ENCODE data around the gene RBM26.

RBM26 gene

DNA sequence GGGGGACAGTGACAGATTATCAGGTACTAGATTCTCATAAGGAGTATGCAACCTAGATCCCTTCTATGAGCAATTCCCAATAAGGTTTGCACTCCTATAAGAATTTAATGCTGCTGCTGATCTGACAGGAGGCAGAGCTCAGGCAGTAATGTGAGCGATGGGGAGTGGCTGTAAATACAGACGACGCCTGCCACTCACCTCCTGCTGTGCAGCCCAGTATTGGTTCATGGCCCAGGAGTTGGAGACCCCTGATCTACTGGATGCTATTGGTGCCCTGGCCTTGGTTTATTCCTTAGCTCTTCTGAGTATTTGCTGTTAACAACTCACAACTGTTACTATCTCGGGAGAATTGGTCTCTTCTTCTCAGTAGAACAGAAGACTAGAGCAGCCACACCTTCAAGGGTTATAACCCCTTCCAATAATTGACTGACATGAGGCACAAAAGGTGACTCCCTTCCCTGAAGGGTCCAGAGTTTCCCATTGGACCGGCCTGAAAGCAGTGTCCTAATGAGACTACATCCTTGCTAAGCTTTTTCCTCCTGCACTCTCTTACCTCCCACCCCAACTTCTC lies 35.0 kb upstream of the RBM26 start:
- Mint-ChIP-seq H3K27me3 (ENCODE audit: low read depth) (peaks cover 6% of the 10 kb centered on the region), H3K4me3 (no peak overlapping the region), H3K27ac (no peak overlapping the region), H3K9me3 (no peaks in the 10 kb centered on the region), H3K36me3 (ENCODE audit: low read depth) (no peaks in the 10 kb centered on the region), H3K4me1 (no peaks in the 10 kb centered on the region)
- TF ChIP-seq, protein P1, sequence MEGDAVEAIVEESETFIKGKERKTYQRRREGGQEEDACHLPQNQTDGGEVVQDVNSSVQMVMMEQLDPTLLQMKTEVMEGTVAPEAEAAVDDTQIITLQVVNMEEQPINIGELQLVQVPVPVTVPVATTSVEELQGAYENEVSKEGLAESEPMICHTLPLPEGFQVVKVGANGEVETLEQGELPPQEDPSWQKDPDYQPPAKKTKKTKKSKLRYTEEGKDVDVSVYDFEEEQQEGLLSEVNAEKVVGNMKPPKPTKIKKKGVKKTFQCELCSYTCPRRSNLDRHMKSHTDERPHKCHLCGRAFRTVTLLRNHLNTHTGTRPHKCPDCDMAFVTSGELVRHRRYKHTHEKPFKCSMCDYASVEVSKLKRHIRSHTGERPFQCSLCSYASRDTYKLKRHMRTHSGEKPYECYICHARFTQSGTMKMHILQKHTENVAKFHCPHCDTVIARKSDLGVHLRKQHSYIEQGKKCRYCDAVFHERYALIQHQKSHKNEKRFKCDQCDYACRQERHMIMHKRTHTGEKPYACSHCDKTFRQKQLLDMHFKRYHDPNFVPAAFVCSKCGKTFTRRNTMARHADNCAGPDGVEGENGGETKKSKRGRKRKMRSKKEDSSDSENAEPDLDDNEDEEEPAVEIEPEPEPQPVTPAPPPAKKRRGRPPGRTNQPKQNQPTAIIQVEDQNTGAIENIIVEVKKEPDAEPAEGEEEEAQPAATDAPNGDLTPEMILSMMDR (IDR thresholded peaks at IDR 0.05; ENCODE audit: unreplicated experiment in 3 of 3) = no peak

DNA sequence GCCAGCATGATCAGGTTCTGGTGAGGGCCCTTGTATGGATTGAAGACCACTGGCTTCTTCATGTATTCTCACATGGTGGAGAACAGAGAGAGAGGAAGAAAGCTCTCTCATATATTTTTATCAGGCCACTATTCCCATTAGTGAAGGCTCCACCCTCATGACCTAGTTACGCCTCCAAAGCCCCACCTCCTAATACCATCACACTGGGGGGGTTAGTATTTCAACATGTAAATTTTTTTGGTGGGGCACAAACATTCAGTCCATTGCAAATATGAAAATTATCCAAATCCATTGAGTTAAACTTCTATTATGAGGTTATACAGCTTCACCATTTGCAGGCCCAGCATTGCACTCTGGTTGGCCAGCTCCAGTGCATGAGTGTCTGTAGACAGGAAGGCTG lies 33.2 kb upstream of the RBM26 start:
- no peaks in the 10 kb centered on the region for H3K9me3 Mint-ChIP-seq
- no peaks in the 10 kb centered on the region for H3K4me1 Mint-ChIP-seq
- H3K4me3 Mint-ChIP-seq = no peak overlapping the region
- TF ChIP-seq, protein P1 (IDR thresholded peaks at IDR 0.05; ENCODE audit: unreplicated experiment in 3 of 3) = no peak
- no peak overlapping the region for H3K27ac Mint-ChIP-seq
- peaks cover 3% of the 10 kb centered on the region for H3K27me3 Mint-ChIP-seq (ENCODE audit: low read depth)
- no peaks in the 10 kb centered on the region for H3K36me3 Mint-ChIP-seq (ENCODE audit: low read depth)

DNA sequence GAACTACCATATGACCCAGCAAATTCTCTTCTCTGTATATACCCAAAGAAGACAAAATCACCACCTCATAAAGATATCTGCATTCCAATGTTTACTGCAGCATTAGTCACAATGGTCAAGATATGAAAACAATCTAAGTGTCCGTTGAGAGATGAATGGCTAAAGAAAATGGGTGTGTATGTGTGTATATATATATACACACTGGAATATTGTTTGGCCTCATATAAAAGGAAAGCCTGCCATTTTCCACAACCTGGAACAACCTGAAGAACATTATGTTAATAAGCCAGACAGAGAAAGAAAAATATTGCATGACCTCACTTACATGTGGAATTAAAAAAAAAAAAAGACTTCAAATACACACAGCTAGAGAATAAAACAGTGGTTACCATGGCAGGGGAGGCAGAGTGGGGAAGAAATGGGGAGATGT lies 29.5 kb upstream of the RBM26 start:
- H3K9me3 Mint-ChIP-seq = peaks cover 3% of the 10 kb centered on the region
- H3K27ac Mint-ChIP-seq = no peak overlapping the region
- no peaks in the 10 kb centered on the region for H3K27me3 Mint-ChIP-seq (ENCODE audit: low read depth)
- no peaks in the 10 kb centered on the region for H3K4me1 Mint-ChIP-seq
- TF ChIP-seq, protein P1 (IDR thresholded peaks at IDR 0.05; ENCODE audit: unreplicated experiment in 3 of 3) = no peak
- no peak overlapping the region for H3K4me3 Mint-ChIP-seq
- H3K36me3 Mint-ChIP-seq (ENCODE audit: low read depth) = no peaks in the 10 kb centered on the region

DNA sequence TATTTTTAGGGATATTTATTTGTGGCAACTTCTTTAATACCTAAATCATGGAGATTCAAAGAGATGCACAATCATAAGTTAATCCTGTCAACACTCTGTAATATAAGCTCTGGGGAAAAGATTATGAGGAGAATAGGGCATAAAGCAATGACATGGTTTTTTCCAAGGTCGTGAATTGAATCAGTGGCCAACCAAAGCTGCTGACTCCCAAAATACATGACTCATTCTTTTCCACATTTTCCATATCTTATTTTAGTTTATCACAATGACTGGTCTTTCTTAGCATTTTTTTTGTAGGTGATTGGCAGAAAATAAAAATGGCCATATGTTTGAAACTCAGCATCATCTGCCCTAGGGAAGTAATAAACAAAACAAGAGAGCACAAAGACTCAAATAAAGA lies 28.5 kb upstream of the RBM26 start:
- Mint-ChIP-seq H3K27ac (no peak overlapping the region), H3K27me3 (ENCODE audit: low read depth) (no peaks in the 10 kb centered on the region), H3K36me3 (ENCODE audit: low read depth) (no peaks in the 10 kb centered on the region), H3K4me1 (no peaks in the 10 kb centered on the region), H3K9me3 (peaks cover 4% of the 10 kb centered on the region), H3K4me3 (no peak overlapping the region)
- TF ChIP-seq, protein P1 (IDR thresholded peaks at IDR 0.05; ENCODE audit: unreplicated experiment in 3 of 3) = no peak

DNA sequence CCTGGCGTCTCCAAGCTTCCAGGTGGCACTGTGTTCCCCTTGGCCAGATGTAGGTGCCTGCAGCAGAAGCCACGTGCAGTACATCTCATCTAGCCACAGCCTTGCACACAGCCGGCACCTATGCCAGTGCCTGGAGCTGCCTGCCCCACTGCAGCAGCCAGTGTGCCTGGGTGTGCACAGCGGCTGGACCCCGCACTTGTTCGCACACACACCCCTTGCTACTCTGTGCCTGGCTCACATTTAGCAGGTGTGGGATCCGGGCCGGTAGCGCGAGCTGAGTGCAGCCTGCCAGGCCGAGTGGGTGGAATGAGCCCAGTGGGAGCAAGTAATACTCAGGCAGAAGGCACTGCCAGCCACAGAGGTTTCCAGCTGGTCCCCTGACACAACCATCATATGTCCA lies 26.9 kb upstream of the RBM26 start:
- Mint-ChIP-seq H3K4me1 (no peaks in the 10 kb centered on the region), H3K9me3 (peaks cover 4% of the 10 kb centered on the region), H3K27me3 (ENCODE audit: low read depth) (no peaks in the 10 kb centered on the region), H3K36me3 (ENCODE audit: low read depth) (no peaks in the 10 kb centered on the region), H3K27ac (no peak overlapping the region), H3K4me3 (no peak overlapping the region)
- TF ChIP-seq, protein P1 (IDR thresholded peaks at IDR 0.05; ENCODE audit: unreplicated experiment in 3 of 3) = no peak

DNA sequence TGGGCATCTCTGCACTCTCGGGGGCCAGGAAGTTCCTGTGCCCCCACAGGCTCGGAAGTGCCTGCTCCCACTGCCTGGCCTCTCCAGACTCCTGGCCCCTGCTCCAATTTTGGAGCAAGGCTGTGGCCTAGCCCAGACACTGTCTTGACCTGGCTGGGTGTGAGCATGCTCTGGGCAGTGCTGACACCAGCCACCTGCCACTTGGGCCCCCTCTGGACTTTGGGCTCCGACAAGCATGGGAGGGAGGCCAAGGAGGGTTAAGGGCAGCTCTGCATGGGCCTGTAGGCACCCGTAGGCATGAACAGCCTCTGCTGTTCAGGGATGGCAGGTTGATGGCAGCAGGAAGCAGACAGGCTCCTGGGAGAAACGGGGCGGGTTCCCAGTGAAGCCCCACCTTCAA lies 26.0 kb upstream of the RBM26 start:
- Mint-ChIP-seq H3K27me3 (ENCODE audit: low read depth) (no peaks in the 10 kb centered on the region), H3K4me3 (no peak overlapping the region), H3K4me1 (no peaks in the 10 kb centered on the region), H3K27ac (no peak overlapping the region), H3K36me3 (ENCODE audit: low read depth) (no peaks in the 10 kb centered on the region), H3K9me3 (peaks cover 4% of the 10 kb centered on the region)
- TF ChIP-seq, protein P1 (IDR thresholded peaks at IDR 0.05; ENCODE audit: unreplicated experiment in 3 of 3) = no peak

Measured in nephron (organoid).